Spleen (tissue), 7 donors: ENCODE results near the gene HDAC7.

Experiments
- CTCF ChIP-seq, 11 experiments: fragments of 200-600 bp in 7 of 11; fragments of 450-650 bp in 4 of 11; sonication (generic) in 4 of 11; IDR thresholded peaks in 8 of 11; conservative IDR thresholded peaks in 3 of 11; 1 replicate in 7 of 11; 2 replicates in 4 of 11; pipeline versions ENCODE4 v1.4.0 to v1.8.0; 2016 to 2021; ENCODE audit warnings: antibody characterized with exemption in 11 of 11, inconsistent platforms in 4 of 11, mild to moderate bottlenecking in 1 of 11
- POLR2A ChIP-seq, 3 donors: fragments of 450-650 bp; IDR thresholded peaks; one replicate each; pipeline ENCODE4 v1.5.1; 2017; ENCODE audit warnings: antibody characterized with exemption in 3 of 3, mild to moderate bottlenecking in 1 of 3
- POLR2AphosphoS5 ChIP-seq, 3 donors: sonication (generic); formaldehyde crosslinking; IDR thresholded peaks; one replicate each; pipeline ENCODE4 v1.5.1; 2017; ENCODE audit warnings: antibody characterized with exemption in 3 of 3
- donor health status: DM: no; HTN: no; CAD: no; lungs with moderate emphysema.
- donor health status: DM: no; HTN: no; CAD: no.
- donor health status: DM: no; HTN: no; CAD: no.

DNA sequence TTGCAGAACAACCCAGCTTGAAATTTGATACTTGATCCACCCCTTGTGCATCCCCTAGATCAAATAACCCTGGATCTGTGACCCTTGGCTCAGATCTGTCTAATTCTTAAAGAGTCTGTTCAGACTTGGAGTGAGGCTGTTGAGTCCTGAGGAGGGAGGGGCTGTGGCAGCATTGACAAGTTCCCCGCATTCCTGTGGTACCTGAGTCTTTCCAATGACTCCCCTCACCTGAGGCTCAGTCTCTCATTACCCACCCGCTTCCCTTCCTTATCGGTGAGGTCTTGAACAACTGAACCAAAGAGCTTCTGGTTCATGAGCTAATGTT, 16.1 kb upstream of the HDAC7 start:
- TF ChIP-seq CTCF (IDR thresholded peaks at IDR 0.05 in 8 of 11, conservative IDR thresholded peaks at IDR 0.05 in 3 of 11) (no peak), POLR2AphosphoS5 (IDR thresholded peaks at IDR 0.05) (no peak), POLR2A (IDR thresholded peaks at IDR 0.05) (no peak)
